K562 (cell line): ENCODE data around the gene HRAS. TPM values are rescaled to one million over a fixed set of nuclear protein-coding genes. Genes with fewer than 3 reads are reported as not detected.

Source experiments
- HMGN3 ChIP-seq: IDR thresholded peaks from 2 replicates; pipeline ENCODE4 v1.6.1; 2011; ENCODE audit warnings: borderline replicate concordance, low read depth, mild to moderate bottlenecking, mixed read lengths, low read length; ENCODE audit not compliant: insufficient read length; ENCODE audit errors: extremely low read depth
- MGA ChIP-seq: fragments of 450-650 bp; IDR thresholded peaks from 2 replicates; pipeline ENCODE4 v1.6.1; 2016; ENCODE audit warnings: mild to moderate bottlenecking, moderate library complexity
- NEUROD1 ChIP-seq: fragments of 150-350 bp; IDR thresholded peaks from 2 replicates; pipeline ENCODE4 v1.6.1; 2014; ENCODE audit warnings: borderline replicate concordance, low read length, low read depth; ENCODE audit not compliant: partially characterized antibody
- PHB2 ChIP-seq: fragments of 450-650 bp; IDR thresholded peaks from 2 replicates; pipeline ENCODE4 v1.6.1; 2017; ENCODE audit warnings: low read depth
- USF2 ChIP-seq: sonication (generic); formaldehyde crosslinking; IDR thresholded peaks from 2 replicates; pipeline ENCODE4 v1.5.0; 2020; ENCODE audit warnings: missing genetic modification reagents
- ZBTB49 ChIP-seq: sonication (generic); formaldehyde crosslinking; IDR thresholded peaks from 2 replicates; pipeline ENCODE4 v1.8.0; 2022; ENCODE audit warnings: missing genetic modification reagents, mild to moderate bottlenecking, borderline replicate concordance
- ZNF76 ChIP-seq: fragments of 250-450 bp; sonication (Bioruptor Pico); IDR thresholded peaks from 2 replicates; pipeline ENCODE4 v1.4.0; 2020; ENCODE audit warnings: mild to moderate bottlenecking, moderate library complexity, borderline replicate concordance
- polyA plus RNA-seq, 8 experiments: library from polyadenylated mRNA; depleted of rRNA in 4 of 8; stranded (reverse) in 5 of 8; unstranded in 3 of 8; fragments of >200 nt; fragmentation: Nextera tagmentation in 2 of 8; fragmentation: Illumina TruSeq in 1 of 8; extraction: Ambion mirVana in 2 of 8; extraction: Trizol in 1 of 8; gene quantifications; 2 replicates each; pipeline versions ENCODE4 v1.2.1 to v1.2.3, GENCODE V29; 2011 to 2014; ENCODE audit warnings: inconsistent platforms in 1 of 8, missing spikeins in 1 of 8
- total RNA-seq, 7 experiments: library from RNA; depleted of rRNA in 6 of 7; stranded (reverse); fragments of >200 nt in 6 of 7; fragmentation: Illumina TruSeq in 2 of 7; extraction: Trizol in 2 of 7; gene quantifications; 2 replicates each; pipeline versions ENCODE4 v1.2.1 to v1.2.3, GENCODE V29; 2011 to 2021; ENCODE audit warnings: low replicate concordance in 1 of 7

Gene HRAS
- total and polyA plus RNA-seq, 9 of the 15 experiments (the other 6 are each of a cell fraction or from before 2014, with no cell fraction given): 2.8 to 73.5 (median 29.6) TPM

GRCh38 chr11:503179-503981, 32.0 kb downstream of the HRAS start (continued):
- peak; percentile 64 for TF ChIP-seq USF2 (CRISPR knock-in tag)
- TF ChIP-seq PHB2: no peak
- TF ChIP-seq ZBTB49: no peak
- TF ChIP-seq ZNF76: no peak
- TF ChIP-seq NEUROD1: no peak
- TF ChIP-seq MGA: peak; percentile 44
- TF ChIP-seq HMGN3: no peak
